MM.1S (cell line): Measurements from ENCODE around the gene LRRK1.

Source experiments
- EZH2 ChIP-seq: fragments of 300-600 bp; sonication (generic); optimal IDR thresholded peaks from 2 replicates; pipeline ENCODE3; 2017; ENCODE audit warnings: low read depth, mild to moderate bottlenecking, antibody characterized with exemption, low read length, mixed read lengths
- TF ChIP-seq, protein P1 (sequence below): fragments of 300-600 bp; sonication (generic); IDR thresholded peaks from 2 replicates; pipeline ENCODE4 v1.5.1; 2016; ENCODE audit warnings: antibody characterized with exemption, low read length, mixed read lengths

DNA sequence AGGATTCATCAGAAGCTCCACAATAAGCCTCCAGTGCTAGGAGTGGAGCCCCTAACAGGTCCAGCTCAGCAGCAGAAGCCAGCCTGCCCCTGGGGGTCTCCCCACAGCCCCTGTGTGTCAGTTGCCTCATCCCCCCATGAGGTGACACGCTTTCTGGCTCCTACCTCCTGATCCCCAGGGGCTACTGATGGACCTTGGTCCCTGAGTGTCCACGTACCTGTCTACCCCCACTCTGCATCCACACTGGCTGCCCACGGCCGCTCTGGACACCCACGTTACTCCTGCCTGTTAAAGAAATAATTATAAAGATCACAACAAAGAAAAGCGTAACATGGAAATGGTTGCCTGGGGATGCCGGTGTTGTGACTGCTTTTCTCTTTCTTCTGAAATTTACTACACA is 189.6 kb downstream of the LRRK1 start:
- TF ChIP-seq, protein P1, sequence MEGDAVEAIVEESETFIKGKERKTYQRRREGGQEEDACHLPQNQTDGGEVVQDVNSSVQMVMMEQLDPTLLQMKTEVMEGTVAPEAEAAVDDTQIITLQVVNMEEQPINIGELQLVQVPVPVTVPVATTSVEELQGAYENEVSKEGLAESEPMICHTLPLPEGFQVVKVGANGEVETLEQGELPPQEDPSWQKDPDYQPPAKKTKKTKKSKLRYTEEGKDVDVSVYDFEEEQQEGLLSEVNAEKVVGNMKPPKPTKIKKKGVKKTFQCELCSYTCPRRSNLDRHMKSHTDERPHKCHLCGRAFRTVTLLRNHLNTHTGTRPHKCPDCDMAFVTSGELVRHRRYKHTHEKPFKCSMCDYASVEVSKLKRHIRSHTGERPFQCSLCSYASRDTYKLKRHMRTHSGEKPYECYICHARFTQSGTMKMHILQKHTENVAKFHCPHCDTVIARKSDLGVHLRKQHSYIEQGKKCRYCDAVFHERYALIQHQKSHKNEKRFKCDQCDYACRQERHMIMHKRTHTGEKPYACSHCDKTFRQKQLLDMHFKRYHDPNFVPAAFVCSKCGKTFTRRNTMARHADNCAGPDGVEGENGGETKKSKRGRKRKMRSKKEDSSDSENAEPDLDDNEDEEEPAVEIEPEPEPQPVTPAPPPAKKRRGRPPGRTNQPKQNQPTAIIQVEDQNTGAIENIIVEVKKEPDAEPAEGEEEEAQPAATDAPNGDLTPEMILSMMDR: no peak
- TF ChIP-seq EZH2: no peak
